Loucy (cell line): ENCODE measurements around the gene DBNL.
"Not testable (repeated sequence)": the region's sequence is repeated elsewhere in the genome, so short reads cannot be mapped to it uniquely, and the experiment has no call there.

Source experiments
- H2AFZ ChIP-seq: fragments of 200-600 bp; sonication (generic); 2 replicates; pipeline ENCODE4 v1.6.0; 2016; ENCODE audit warnings: antibody characterized with exemption, mild to moderate bottlenecking, low read length, moderate library complexity
- H3F3A ChIP-seq: fragments of 200-600 bp; 2 replicates; pipeline ENCODE4 v1.6.0; 2016; ENCODE audit warnings: antibody characterized with exemption, low read depth, mild to moderate bottlenecking
- H3K27me3 ChIP-seq: fragments of 200-600 bp; sonication (generic); 2 replicates; pipeline ENCODE4 v1.6.1; 2014; ENCODE audit warnings: low read length, mild to moderate bottlenecking; ENCODE audit not compliant: insufficient read depth, poor library complexity, severe bottlenecking
- H3K36me3 ChIP-seq: fragments of 200-600 bp; sonication (generic); 2 replicates; pipeline ENCODE4 v1.6.1; 2016; ENCODE audit warnings: low read length; ENCODE audit not compliant: insufficient read depth
- H3K4me1 ChIP-seq: fragments of 200-600 bp; sonication (generic); 2 replicates; pipeline ENCODE4 v1.5.1; 2014; ENCODE audit warnings: low read length, mild to moderate bottlenecking; ENCODE audit not compliant: insufficient read depth, poor library complexity, severe bottlenecking
- H3K4me2 ChIP-seq: fragments of 200-600 bp; sonication (generic); 2 replicates; pipeline ENCODE4 v1.6.0; 2014; ENCODE audit warnings: antibody characterized with exemption, low read length, low read depth, mild to moderate bottlenecking; ENCODE audit not compliant: poor library complexity, severe bottlenecking
- H3K4me3 ChIP-seq: fragments of 200-600 bp; sonication (generic); 2 replicates; pipeline ENCODE4 v1.5.1; 2014; ENCODE audit warnings: low read length, mild to moderate bottlenecking, mixed read lengths; ENCODE audit not compliant: poor library complexity, severe bottlenecking
- H3K79me2 ChIP-seq: fragments of 200-600 bp; sonication (generic); 2 replicates; pipeline ENCODE4 v1.6.1; 2014; ENCODE audit warnings: low read length; ENCODE audit not compliant: insufficient read depth
- H3K9ac ChIP-seq: fragments of 200-600 bp; sonication (generic); 2 replicates; pipeline ENCODE4 v1.6.0; 2014; ENCODE audit warnings: mild to moderate bottlenecking, low read depth, low read length, moderate library complexity; ENCODE audit not compliant: poor library complexity, severe bottlenecking
- H3K9me2 ChIP-seq: fragments of 200-600 bp; sonication (generic); replicated peaks from 2 replicates; pipeline ENCODE4 v1.6.1; 2016; ENCODE audit warnings: low read depth, low read length, mixed read lengths
- H3K9me3 ChIP-seq: fragments of 200-600 bp; sonication (generic); 2 replicates; pipeline ENCODE4 v1.6.1; 2014; ENCODE audit warnings: mild to moderate bottlenecking, antibody characterized with exemption, low read length, low read depth; ENCODE audit not compliant: insufficient read depth
- H4K20me1 ChIP-seq: fragments of 200-600 bp; sonication (generic); 2 replicates; pipeline ENCODE4 v1.6.0; 2014; ENCODE audit warnings: antibody characterized with exemption, low read length, mild to moderate bottlenecking; ENCODE audit not compliant: insufficient read depth, poor library complexity, severe bottlenecking
- CTCF ChIP-seq: fragments of 200-600 bp; sonication (generic); conservative IDR thresholded peaks from 2 replicates; pipeline ENCODE4 v1.5.1; 2014; ENCODE audit warnings: mild to moderate bottlenecking, antibody characterized with exemption, low read length
- EZH2phosphoT487 ChIP-seq: fragments of 200-600 bp; IDR thresholded peaks from 2 replicates; pipeline ENCODE4 v1.6.1; 2018; ENCODE audit warnings: antibody characterized with exemption, mild to moderate bottlenecking, moderate library complexity, borderline replicate concordance

Gene DBNL

DNA sequence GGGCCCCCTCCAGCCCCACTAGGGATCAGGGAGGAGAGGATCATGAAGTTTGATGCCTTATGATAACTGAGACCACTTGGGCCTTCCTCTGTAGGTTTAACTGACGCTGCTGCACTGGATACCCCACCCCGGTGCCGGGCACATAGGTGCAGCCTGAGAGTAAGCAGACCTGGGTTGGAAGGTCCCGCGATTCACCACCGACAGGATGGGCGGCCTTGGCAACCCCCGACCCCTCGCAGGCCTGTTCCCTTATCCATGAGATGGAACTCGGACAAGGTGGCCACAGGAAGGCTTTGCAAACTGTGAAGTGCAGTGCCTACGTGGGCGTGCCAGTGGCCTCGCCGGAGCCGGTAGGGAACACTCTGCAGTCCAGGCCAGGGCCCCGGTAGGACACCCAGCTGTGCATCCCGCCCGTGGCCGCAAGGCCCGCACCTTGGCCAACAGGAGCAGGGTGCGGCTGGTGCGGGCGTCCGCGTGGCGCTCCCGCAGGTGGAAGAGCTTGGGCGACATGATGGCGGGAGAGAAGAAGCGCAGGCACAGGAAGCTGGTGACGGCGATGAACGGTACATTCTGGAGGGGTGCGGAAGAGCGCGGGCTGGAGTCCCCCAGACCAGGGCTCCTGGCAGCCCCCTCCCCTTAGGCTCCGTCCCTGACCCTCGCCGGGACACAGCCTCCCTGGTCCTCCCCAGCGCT lies 4.6 kb upstream of the DBNL start:
- H3K79me2 ChIP-seq, H3K9me2 ChIP-seq, H3K4me3 ChIP-seq, H3K9ac ChIP-seq, H3K4me2 ChIP-seq, H4K20me1 ChIP-seq, H3K27me3 ChIP-seq, H3K4me1 ChIP-seq, H3K36me3 ChIP-seq, H3F3A ChIP-seq, H3K9me3 ChIP-seq, H2AFZ ChIP-seq: not testable (repeated sequence)

DNA sequence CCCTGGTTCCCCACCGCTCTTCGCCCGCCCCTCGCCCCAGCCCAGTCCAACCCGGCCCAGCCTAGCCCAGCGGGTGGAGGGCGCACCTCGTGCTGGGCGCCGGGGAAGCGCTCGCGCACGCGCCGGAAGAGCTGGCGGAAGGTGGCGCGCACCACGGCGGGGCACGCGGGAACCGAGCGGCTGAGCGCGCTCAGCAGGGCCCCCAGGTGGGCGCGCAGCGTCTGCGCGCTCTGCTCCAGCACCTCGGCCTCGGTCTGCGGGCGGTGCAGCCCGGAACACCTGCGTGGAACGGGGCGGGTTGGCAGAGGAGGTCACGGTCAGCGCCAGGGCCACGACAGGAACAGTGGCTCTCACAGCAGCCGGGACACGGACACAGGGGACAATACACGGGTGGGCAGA lies 4.0 kb upstream of the DBNL start:
- not testable (repeated sequence) for H3F3A ChIP-seq, H3K9me2 ChIP-seq, H3K4me1 ChIP-seq, H3K4me3 ChIP-seq, H3K36me3 ChIP-seq, H3K9ac ChIP-seq, H3K27me3 ChIP-seq, H4K20me1 ChIP-seq, H2AFZ ChIP-seq, H3K9me3 ChIP-seq, H3K4me2 ChIP-seq
- peaks cover 10% of the 10 kb centered on the region for H3K79me2 ChIP-seq

DNA sequence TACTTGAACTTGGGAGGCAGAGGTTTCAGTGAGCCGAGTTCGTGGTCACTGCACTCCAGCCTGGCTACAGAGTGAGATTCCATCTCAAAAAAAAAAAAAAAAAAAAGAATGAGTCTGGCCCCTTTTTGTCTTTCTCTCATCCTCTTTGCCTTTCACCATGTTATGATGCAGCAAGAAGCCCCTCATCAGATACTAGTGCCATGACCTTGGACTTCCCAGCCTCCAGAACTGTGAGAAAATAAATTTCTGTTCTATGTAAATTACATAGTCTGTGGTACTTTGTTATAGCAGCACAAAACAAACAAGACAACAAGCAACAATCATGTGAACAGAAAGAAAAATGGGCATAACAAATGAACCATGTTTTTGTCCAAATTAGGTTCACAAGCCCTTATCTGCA lies 2.3 kb upstream of the DBNL start:
- TF ChIP-seq EZH2phosphoT487 (no peak), CTCF (no peak)
- Histone ChIP-seq H3K4me2 (no peak overlapping the region), H3F3A (0 out of 2 replicates have a peak, but pooled peaks cover 3% of the 10 kb centered on the region), H3K4me3 (no peak overlapping the region), H3K9me3 (no peaks in the 10 kb centered on the region), H4K20me1 (peaks cover 20% of the 10 kb centered on the region), H3K27me3 (no peaks in the 10 kb centered on the region), H3K79me2 (peaks cover 27% of the 10 kb centered on the region), H2AFZ (no peak overlapping the region), H3K36me3 (no peaks in the 10 kb centered on the region), H3K9me2 (no peaks in the 10 kb centered on the region), H3K9ac (no peak overlapping the region), H3K4me1 (peaks cover 26% of the 10 kb centered on the region)

DNA sequence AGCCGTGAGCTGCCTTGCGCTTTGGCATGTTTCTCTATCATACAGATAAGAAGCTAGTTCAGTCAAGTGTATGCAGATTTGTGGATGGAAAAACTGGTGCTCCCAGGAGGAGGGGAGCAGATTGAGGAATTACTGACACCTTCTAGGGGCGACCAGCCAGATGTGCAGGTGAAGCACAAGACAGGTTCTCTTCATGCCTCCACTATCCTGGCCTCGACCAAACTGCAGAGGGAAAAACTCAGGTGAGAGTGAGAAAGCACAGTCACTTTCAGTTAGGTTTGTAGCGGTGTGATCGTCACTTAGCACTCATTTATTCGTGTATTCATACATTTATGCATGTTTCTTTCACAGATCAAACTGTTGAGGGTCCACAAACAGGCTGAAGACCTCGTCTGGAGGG lies 600 bp upstream of the DBNL start:
- Histone ChIP-seq H3K79me2 (peaks cover 44% of the 10 kb centered on the region), H3K4me3 (peak overlapping the region; percentile 95), H3K4me1 (peaks cover 36% of the 10 kb centered on the region), H3K9me2 (no peaks in the 10 kb centered on the region), H3K9ac (peak overlapping the region; percentile 94), H2AFZ (peak overlapping the region; percentile 91), H3F3A (0 out of 2 replicates have a peak, but pooled peaks cover 3% of the 10 kb centered on the region), H4K20me1 (peaks cover 21% of the 10 kb centered on the region), H3K9me3 (no peaks in the 10 kb centered on the region), H3K27me3 (no peaks in the 10 kb centered on the region), H3K36me3 (no peaks in the 10 kb centered on the region), H3K4me2 (peak overlapping the region; percentile 96)
- no peak for TF ChIP-seq CTCF
- no peak for TF ChIP-seq EZH2phosphoT487
